Endothelial cell of umbilical vein (primary cell): ENCODE results near the gene ZPBP2. TPM values are rescaled to one million over a fixed set of nuclear protein-coding genes. Genes with fewer than 3 reads are reported as not detected.

Experiments
- BruUV-seq: library from RNA; stranded (reverse); fragments of 400-500 nt; replicated peaks from 2 replicates; lab custom pipeline; 2021; lab: Mats Ljungman, UMichigan
- CTCF ChIA-PET: fragments of 300-600, 350-600 bp; sonication (Branson Sonifier 250); formaldehyde crosslinking; loops from one replicate; lab custom pipeline; 2021; ENCODE audit warnings: antibody characterized with exemption, inconsistent platforms; lab: Charles Lee
- POLR2A ChIA-PET: fragments of 300-600, 350-600 bp; sonication (Branson Sonifier 250); formaldehyde crosslinking; loops from one replicate; lab custom pipeline; 2021; ENCODE audit warnings: antibody characterized with exemption, inconsistent platforms; lab: Charles Lee
- DNase-seq: peaks from one replicate; pipeline ENCODE4 v3.0.0-alpha.2; 2011; ENCODE audit warnings: low read depth, low spot score
- FAIRE-seq: peaks from 2 replicates; lab custom pipeline; 2011; peaks lifted over from hg19 to GRCh38; lab: Jason Lieb, UNC
- H2AFZ ChIP-seq: 2 replicates; pipeline ENCODE4 v1.6.0; 2012; ENCODE audit warnings: low read depth, low read length, control low read depth, inconsistent platforms
- H3K27ac ChIP-seq: 2 replicates; pipeline ENCODE4 v1.5.1; 2011; ENCODE audit warnings: low read depth, mild to moderate bottlenecking, control low read depth, low read length, moderate library complexity; ENCODE audit not compliant: insufficient read depth
- H3K27me3 ChIP-seq, 2 experiments: 2 replicates each; pipeline versions ENCODE4 v1.6.0 to v1.6.1; 2011; ENCODE audit warnings: low read length in 2 of 2, mixed read lengths in 1 of 2; ENCODE audit not compliant: control insufficient read depth in 2 of 2, insufficient read depth in 2 of 2
- H3K36me3 ChIP-seq, 2 experiments: 2 replicates in 1 of 2; 3 replicates in 1 of 2; pipeline ENCODE4 v1.5.1; 2011; ENCODE audit warnings: low read length in 2 of 2, mild to moderate bottlenecking in 1 of 2, moderate library complexity in 1 of 2; ENCODE audit not compliant: control insufficient read depth in 2 of 2, insufficient read depth in 2 of 2; ENCODE audit errors: extremely low read depth in 1 of 2
- H3K4me1 ChIP-seq: 3 replicates; pipeline ENCODE4 v1.5.1; 2011; ENCODE audit warnings: mild to moderate bottlenecking, low read length; ENCODE audit not compliant: control insufficient read depth, insufficient read depth; ENCODE audit errors: extremely low read depth
- H3K4me2 ChIP-seq: 2 replicates; pipeline ENCODE4 v1.6.1; 2011; ENCODE audit warnings: low read length, control low read depth, mixed read lengths; ENCODE audit not compliant: insufficient read depth
- H3K4me3 ChIP-seq, 3 experiments: fragments of 200-600 bp in 1 of 3; sonication (generic), shearing (Covaris generic) in 1 of 3; replicated peaks in 1 of 3; 2 replicates each; pipeline ENCODE4 v1.5.1; 2011 to 2016; ENCODE audit warnings: control low read depth in 3 of 3, low read length in 3 of 3, mild to moderate bottlenecking in 2 of 3, inconsistent platforms in 1 of 3, low read depth in 1 of 3, moderate library complexity in 1 of 3; ENCODE audit not compliant: insufficient read depth in 1 of 3
- H3K79me2 ChIP-seq: 2 replicates; pipeline ENCODE4 v1.6.0; 2012; ENCODE audit warnings: low read length, inconsistent platforms; ENCODE audit not compliant: control insufficient read depth, insufficient read depth
- H3K9ac ChIP-seq: replicated peaks from 2 replicates; pipeline ENCODE3; 2011; ENCODE audit warnings: low read length, control low read depth; ENCODE audit not compliant: insufficient read depth; ENCODE audit errors: extremely low read depth
- H3K9me1 ChIP-seq: replicated peaks from 3 replicates; pipeline ENCODE4 v1.6.0; 2011; ENCODE audit warnings: mild to moderate bottlenecking, low read length; ENCODE audit not compliant: control insufficient read depth, insufficient read depth; ENCODE audit errors: extremely low read depth
- H3K9me3 ChIP-seq: replicated peaks from 2 replicates; pipeline ENCODE4 v1.5.1; 2012; ENCODE audit warnings: low read length, inconsistent platforms; ENCODE audit not compliant: control insufficient read depth, insufficient read depth
- H4K20me1 ChIP-seq: replicated peaks from 2 replicates; pipeline ENCODE3; 2011; ENCODE audit warnings: mild to moderate bottlenecking, low read length; ENCODE audit not compliant: control insufficient read depth, insufficient read depth; ENCODE audit errors: extremely low read depth
- EZH2 ChIP-seq: IDR thresholded peaks from 2 replicates; pipeline ENCODE4 v1.6.1; 2012; ENCODE audit warnings: borderline replicate concordance, low read depth, mild to moderate bottlenecking, moderate library complexity, low read length, inconsistent platforms; ENCODE audit not compliant: severe bottlenecking
- FOS ChIP-seq: IDR thresholded peaks from 2 replicates; pipeline ENCODE4 v1.6.1; 2011; ENCODE audit warnings: mild to moderate bottlenecking, low read length, moderate library complexity, borderline replicate concordance; ENCODE audit not compliant: insufficient read depth
- GATA2 ChIP-seq: IDR thresholded peaks from 2 replicates; pipeline ENCODE4 v1.7.0; 2011; ENCODE audit warnings: low read depth, mild to moderate bottlenecking, moderate library complexity, mixed read lengths, low read length; ENCODE audit not compliant: insufficient read length, insufficient read depth
- JUN ChIP-seq: IDR thresholded peaks from 2 replicates; pipeline ENCODE4 v1.6.1; 2011; ENCODE audit warnings: borderline replicate concordance, low read depth; ENCODE audit not compliant: insufficient read length, insufficient read depth
- MYC ChIP-seq: IDR thresholded peaks from one replicate; pipeline ENCODE4 v1.6.1; 2011; ENCODE audit warnings: mild to moderate bottlenecking, low read depth, low read length
- POLR2A ChIP-seq: IDR thresholded peaks from 2 replicates; pipeline ENCODE4 v1.6.1; 2012; ENCODE audit warnings: low read depth, mild to moderate bottlenecking, control low read depth, low read length
- POLR2AphosphoS5 ChIP-seq: IDR thresholded peaks from 2 replicates; pipeline ENCODE4 v1.6.1; 2012; ENCODE audit warnings: low read depth, mild to moderate bottlenecking, control low read depth, low read length, moderate library complexity; ENCODE audit not compliant: insufficient read depth
- dilution Hi-C: fragments of 300-500 bp; cut with MboI; formaldehyde crosslinking; loops from one replicate; pipeline ENCODE4 v1.15.0; 2019; ENCODE audit warnings: low sequenced_read_pairs; ENCODE audit not compliant: extremely low pct_ligation_motif_present
- intact Hi-C: fragments of 100-400 bp; cut with micrococcal nuclease; formaldehyde crosslinking; loops from one replicate; pipeline ENCODE4 v1.10.0; 2022
- polyA plus RNA-seq, 4 experiments: library from polyadenylated mRNA; depleted of rRNA in 3 of 4; stranded (reverse) in 3 of 4; unstranded in 1 of 4; fragments of >200 nt; gene quantifications; 2 replicates each; pipeline versions ENCODE4 v1.2.1 to v1.2.3, GENCODE V29; 2011 to 2012; ENCODE audit warnings: missing spikeins in 1 of 4
- total RNA-seq: library from RNA; stranded (reverse); gene quantifications from 2 replicates; pipeline ENCODE4 v1.2.3, GENCODE V29; 2021
- TF ChIP-seq, protein P1 (sequence below), 2 donors: IDR thresholded peaks; 1 replicate in 1 of 2; 2 replicates in 1 of 2; pipeline ENCODE4 v1.5.1; 2011; ENCODE audit warnings: low read length in 2 of 2, mild to moderate bottlenecking in 2 of 2, moderate library complexity in 2 of 2, control low read depth in 1 of 2, inconsistent platforms in 1 of 2, low read depth in 1 of 2; ENCODE audit not compliant: insufficient read depth in 1 of 2; ENCODE audit errors: extremely low read depth in 1 of 2
- TF ChIP-seq, protein P2 (sequence below): IDR thresholded peaks from 2 replicates; pipeline ENCODE4 v1.6.1; 2011; ENCODE audit not compliant: insufficient read depth, insufficient read length

Gene ZPBP2
- total and polyA plus RNA-seq, 2 donors (not counting 3 experiments of a cell fraction or from before 2014, with no cell fraction given), result not detected

DNA sequence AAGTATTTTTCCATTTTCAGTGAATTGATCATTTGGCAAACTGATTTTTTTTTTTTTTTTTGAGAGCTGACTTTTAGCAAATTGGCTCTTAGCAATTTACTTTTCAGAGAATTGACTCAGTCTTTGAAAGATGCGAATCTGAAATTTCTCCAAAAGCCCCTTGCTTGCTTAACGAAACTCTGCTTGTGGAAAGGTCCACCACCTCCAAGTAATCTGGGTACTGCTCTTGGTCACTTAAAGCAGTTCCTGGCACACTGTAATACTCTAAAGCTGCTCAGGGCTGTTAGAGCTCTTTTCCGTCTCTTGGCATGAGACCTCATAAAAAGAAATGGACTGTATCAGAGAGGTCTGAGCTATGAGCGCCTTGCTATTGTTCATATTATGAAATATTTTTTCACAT is 47.6 kb downstream of the ZPBP2 start:
- ChIA-PET POLR2A (no interaction called here), CTCF (interaction anchor here (0.9 to 1.6 kb wide), 5 partner anchors 9 to 65 kb away, joined by 3 to 4 read pairs (median 3); partner anchors contain the start of gene PSMD3)
- TF ChIP-seq EZH2 (no peak), MYC (no peak), JUN (no peak), POLR2A (no peak), POLR2AphosphoS5 (no peak), FOS (no peak), GATA2 (no peak)
- TF ChIP-seq, protein P1, sequence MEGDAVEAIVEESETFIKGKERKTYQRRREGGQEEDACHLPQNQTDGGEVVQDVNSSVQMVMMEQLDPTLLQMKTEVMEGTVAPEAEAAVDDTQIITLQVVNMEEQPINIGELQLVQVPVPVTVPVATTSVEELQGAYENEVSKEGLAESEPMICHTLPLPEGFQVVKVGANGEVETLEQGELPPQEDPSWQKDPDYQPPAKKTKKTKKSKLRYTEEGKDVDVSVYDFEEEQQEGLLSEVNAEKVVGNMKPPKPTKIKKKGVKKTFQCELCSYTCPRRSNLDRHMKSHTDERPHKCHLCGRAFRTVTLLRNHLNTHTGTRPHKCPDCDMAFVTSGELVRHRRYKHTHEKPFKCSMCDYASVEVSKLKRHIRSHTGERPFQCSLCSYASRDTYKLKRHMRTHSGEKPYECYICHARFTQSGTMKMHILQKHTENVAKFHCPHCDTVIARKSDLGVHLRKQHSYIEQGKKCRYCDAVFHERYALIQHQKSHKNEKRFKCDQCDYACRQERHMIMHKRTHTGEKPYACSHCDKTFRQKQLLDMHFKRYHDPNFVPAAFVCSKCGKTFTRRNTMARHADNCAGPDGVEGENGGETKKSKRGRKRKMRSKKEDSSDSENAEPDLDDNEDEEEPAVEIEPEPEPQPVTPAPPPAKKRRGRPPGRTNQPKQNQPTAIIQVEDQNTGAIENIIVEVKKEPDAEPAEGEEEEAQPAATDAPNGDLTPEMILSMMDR (IDR thresholded peaks at IDR 0.05; ENCODE audit: extremely low read depth in 1 of 2, insufficient read depth in 1 of 2, low read depth in 1 of 2, low read length in 2 of 2), result no peak
- TF ChIP-seq, protein P2, sequence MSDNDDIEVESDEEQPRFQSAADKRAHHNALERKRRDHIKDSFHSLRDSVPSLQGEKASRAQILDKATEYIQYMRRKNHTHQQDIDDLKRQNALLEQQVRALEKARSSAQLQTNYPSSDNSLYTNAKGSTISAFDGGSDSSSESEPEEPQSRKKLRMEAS, result no peak
- no peaks in the 10 kb centered on the region for H3K9me1 ChIP-seq
- DNase-seq, result no peak
- H3K9ac ChIP-seq, result no peak overlapping the region
- dilution Hi-C loops, result no loop called here
- H3K4me1 ChIP-seq, result no peaks in the 10 kb centered on the region
- H3K79me2 ChIP-seq, result no peaks in the 10 kb centered on the region
- BruUV-seq, result no TSS peak
- H3K9me3 ChIP-seq, result no peaks in the 10 kb centered on the region
- no peak overlapping the region for H3K4me3 ChIP-seq
- intact Hi-C loops, result no loop called here
- H2AFZ ChIP-seq, result no peak overlapping the region
- no peak overlapping the region for H3K4me2 ChIP-seq
- H3K27me3 ChIP-seq, result no peaks in the 10 kb centered on the region
- no peak for FAIRE-seq
- H4K20me1 ChIP-seq, result no peaks in the 10 kb centered on the region
- no peak overlapping the region for H3K27ac ChIP-seq
- H3K36me3 ChIP-seq, result peaks cover 2 to 5% of the 10 kb centered on the region in 2 experiments
